Lung microvascular endothelial cell (primary cell): ENCODE measurements around the gene DDX3X. TPM values are rescaled to one million over a fixed set of nuclear protein-coding genes. Genes with fewer than 3 reads are reported as not detected.
A peak's percentile ranks its signal among the peaks of the same experiment; 100 is the strongest.
"Not testable (repeated sequence)": the region's sequence is repeated elsewhere in the genome, so short reads cannot be mapped to it uniquely, and the experiment has no call there.

ENCODE experiments used
- DNase-seq, 2 donors: peaks; one replicate each; pipeline versions ENCODE4 v3.0.0 to v3.0.0-alpha.2; 2010; ENCODE audit warnings: low read depth in 2 of 2
- total RNA-seq: library from RNA; depleted of rRNA; stranded (reverse); fragments of >200 nt; gene quantifications from 2 replicates; pipeline ENCODE4 v1.2.1, GENCODE V29; 2014

The DDX3X gene
- total RNA-seq = 233 and 239 TPM in 2 replicates

DNA sequence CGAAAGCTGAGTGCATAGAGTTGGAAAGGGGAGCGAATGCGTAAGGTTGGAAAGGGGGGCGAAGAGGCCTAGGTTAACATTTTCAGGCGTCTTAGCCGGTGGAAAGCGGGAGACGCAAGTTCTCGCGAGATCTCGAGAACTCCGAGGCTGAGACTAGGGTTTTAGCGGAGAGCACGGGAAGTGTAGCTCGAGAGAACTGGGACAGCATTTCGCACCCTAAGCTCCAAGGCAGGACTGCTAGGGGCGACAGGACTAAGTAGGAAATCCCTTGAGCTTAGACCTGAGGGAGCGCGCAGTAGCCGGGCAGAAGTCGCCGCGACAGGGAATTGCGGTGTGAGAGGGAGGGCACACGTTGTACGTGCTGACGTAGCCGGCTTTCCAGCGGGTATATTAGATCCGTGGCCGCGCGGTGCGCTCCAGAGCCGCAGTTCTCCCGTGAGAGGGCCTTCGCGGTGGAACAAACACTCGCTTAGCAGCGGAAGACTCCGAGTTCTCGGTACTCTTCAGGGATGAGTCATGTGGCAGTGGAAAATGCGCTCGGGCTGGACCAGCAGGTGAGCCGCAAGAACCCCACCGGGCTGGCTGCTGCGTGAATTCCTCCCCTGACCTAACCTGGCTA is at the start of gene DDX3X:
TSS of gene DDX3X (plus strand) at position 419 of the 619 bp plus-strand sequence. CDS start at position 510, 91 bp downstream.
- peak; percentile 90 to 96 for DNase-seq

DNA sequence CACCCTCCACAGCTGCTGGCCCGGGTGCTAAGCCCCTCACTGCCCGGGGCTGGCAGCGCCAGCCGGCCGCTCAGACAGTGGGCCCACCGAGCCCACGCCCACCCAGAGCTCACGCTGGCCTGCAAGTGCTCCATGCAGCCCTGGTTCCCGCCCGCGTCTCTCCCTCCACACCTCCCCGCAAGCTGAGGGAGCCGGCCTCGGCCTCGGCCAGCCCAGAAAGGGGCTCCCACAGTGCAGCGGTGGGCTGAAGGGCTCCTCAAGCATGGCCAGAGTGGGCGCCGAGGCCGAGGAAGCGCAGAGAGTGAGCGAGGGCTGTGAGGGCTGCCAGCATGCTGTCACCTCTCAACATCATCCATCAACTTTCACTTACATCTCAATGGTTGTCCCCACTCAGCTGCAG is 48.0 kb upstream of the DDX3X start:
- DNase-seq = not testable (repeated sequence)

DNA sequence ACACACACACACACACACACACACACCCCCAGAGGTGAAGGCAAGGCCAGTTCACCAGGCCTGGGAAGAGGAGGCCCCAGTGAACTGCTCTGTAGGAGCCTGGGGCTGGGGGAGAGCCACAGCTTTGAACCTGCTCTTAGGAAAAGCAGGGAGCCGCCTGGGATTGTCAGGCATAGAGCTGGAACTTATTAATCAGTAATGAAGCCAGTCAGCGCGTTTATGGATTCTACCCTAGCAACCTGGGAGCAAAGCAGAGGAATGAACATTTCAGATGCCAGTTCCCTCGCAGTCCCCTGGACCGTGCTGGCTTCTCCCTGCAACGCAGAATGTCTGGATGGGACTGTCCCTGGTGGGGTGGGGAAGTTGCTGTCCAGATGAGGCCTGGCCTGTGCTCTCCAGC is 45.3 kb upstream of the DDX3X start:
- DNase-seq = no peak

DNA sequence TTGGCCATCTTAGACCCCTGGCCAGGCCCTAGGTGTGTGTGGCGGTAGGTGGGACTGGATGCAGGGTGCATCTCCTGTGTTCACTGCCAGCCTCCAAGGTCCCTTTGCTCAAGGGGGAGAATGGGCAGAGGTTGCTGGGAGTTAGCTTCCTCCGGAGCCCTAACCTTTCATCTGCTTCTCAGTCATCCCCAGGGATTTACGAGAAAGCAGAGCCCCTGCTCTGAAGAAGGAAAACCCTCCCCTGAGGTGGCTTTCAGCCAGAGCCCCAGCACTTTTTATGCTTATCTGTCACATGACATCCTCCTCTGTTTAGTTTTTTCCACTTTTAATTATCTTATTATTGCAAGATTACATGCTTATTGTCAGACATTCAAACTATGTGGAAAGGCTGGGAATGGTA is 44.9 kb upstream of the DDX3X start:
- peak in 1 of 2 donors; percentile 21 for DNase-seq

DNA sequence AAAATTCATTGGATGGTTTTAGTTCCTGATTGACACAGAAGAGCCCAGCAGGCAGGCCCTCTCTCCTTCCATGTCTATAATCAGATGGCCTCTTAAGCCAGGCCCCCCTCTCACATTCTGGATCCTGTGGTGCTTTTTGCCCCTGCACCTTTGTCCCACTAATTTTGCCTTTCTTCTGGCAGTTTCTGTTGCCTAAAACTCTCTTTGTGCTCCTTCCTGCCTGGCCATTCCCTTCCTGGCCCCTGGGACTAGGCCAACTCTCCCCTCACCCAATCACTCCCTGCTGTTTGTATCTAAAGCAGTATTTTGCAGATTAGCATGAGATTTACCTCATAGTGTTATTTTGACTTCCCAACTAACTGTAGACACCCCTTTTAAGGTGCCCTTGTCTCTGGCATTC is 42.7 kb upstream of the DDX3X start:
- no peak for DNase-seq

DNA sequence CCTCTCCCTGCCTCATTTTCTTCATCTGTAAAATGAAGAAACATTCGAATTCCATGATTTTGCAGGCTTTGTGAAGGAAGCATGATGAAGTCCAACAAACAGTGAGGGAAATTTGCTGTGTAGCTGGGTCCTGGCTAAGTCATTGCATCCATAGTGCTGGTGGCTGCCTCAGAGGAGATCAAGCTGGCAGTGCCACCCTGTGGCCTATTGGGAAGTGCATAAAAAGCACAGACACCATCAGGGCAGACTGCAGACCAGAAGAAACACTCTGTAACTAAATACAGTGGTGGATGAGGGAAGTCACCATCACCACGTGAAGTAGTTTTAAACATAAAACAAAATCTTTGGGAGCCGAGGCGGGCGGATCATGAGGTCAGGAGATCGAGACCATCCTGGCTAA is 40.7 kb upstream of the DDX3X start:
- peak; percentile 16 to 33 for DNase-seq

DNA sequence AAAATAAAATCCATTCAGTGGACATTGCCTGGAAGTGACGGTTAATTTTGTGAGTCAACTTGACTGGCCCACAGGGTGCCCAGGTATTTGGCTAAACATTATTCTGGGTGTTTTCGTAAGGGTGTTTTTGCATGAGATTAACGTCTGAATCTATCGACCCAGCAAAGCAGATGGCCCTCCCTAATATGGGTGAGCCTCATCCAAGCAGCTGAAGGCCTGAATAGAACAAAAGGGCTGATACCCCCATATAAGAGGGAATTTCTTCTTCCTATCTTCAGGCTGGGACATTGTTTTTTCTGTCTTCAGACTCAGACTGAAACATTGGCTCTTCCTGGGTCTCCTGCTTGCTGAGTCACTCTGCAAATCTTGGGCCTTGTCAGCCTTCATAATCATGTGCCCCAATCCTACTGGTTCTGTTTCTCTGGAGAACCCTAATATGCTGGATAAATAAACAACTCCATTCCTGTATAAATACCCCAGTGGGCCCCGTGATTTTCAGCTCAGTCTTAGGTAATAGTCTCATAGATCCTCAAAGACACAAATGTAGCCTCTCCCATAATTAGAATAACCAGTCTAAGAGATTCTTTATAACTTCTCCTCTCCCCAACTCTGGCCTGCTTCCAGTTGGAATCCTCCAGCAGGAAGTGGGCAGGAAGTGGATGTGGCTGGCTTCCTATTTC is 33.1 kb upstream of the DDX3X start:
- DNase-seq = peak in 1 of 2 donors; percentile 44

DNA sequence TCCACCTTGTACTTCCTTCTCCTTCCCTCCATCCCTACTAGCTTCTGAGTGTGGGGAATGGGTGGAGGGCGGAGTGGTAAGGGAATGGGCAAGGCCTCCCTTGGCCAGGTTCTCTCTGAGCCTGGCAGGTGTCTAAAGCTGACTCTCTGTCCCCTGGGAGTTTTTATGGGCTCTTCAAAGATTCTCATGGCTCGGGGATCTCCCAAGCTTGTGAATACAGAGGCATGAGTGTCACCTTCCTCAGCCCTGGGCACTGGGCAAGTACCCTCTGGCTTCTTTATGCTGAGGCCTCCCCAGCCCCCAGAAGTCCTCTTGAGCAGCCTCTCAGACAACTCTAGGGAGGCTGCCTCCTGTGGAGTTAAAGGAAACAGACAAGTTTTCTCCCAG is 32.5 kb upstream of the DDX3X start:
- no peak for DNase-seq

DNA sequence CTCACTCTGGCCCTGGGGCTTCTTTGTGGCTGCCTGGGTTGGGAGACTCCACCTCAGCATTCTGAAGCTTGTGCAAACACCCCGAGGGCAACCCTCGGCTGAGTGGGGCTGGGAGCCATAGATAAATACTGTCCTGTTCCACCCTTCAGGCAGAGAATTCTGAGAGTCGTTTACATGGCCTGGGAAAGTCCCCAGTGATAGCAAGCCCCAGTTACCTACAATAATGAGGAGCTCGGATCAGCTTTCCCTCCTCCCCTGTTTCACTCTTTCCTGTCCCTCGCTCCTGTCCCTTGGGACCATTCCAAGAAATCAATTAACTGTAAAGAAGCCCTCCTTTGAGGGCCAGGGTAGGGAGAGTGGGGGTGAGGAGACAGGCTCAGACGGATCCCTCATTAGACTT is 31.6 kb upstream of the DDX3X start:
- no peak for DNase-seq

DNA sequence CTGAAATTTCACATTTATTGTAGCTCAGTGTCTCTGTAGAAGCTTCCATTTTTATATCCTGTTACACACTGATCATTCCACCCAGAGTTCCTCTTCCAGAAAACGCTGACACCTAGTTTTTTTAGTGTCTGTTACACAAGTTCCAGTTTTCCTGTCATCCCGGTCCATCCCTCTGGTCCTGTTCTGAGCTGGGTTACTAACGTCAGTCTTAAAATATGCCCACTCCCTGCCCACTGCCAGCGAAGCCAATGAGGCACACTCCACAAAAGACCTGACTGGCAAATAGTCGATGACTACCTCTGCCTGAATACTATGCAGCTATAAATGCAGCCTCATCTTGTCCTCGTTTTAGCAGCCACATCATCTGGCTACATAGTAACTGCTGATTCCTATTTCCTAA is 30.9 kb upstream of the DDX3X start:
- peak in 1 of 2 donors; percentile 30 for DNase-seq

DNA sequence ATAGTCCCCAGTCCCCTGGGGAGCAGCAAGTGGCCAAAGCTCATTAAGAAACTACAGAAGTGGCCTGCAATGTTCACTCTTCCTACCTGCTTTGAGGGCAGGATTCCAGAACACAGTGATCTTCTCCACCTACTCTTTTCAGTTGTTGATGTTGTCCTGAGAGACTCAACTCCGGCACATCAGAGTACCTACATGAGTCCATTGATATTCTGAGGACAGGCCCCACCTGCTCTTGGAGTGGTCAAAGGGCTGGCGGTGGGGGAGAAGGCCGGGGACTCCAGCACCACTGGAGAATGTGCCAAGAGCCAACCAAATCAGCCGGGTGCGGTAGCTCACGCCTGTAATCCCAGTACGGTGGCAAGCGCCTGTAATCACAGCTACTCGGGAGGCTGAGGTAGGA is 29.8 kb upstream of the DDX3X start:
- no peak for DNase-seq

DNA sequence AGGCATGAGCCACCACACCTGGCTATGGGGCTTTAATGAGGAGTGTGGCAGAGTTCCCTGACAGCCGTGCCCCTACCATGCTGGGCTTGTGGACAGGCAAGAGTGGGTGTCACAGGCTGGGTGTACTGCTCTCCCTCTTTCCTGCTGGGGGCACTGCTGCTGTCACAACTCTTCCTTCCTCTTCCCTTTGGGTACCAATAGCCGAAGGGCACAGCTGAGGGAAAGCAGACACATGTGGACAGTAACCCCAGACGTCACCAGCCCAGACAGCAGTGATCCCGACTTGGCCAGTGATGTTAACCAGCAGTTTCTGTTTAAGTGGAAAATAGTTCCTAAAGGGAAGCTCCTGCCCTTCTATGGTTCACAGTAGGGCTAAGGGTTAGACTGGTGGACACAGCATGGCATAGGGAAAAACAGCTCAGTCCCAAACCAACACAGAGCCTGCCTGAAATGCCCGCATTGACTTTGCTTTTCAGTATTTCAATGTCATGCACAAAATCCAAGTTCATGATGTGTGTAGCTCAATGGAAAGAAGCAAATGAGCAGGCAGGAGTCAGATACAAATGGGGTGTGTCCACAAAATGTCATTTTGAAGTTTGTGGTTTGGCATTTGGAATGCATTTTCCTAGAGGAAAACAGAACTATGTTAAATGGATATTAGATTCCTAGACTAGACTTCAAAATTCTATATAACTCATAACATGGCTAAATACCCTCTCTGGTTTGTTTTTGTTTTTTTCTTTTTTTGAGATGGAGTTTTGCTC is 24.9 kb upstream of the DDX3X start:
- DNase-seq = no peak

DNA sequence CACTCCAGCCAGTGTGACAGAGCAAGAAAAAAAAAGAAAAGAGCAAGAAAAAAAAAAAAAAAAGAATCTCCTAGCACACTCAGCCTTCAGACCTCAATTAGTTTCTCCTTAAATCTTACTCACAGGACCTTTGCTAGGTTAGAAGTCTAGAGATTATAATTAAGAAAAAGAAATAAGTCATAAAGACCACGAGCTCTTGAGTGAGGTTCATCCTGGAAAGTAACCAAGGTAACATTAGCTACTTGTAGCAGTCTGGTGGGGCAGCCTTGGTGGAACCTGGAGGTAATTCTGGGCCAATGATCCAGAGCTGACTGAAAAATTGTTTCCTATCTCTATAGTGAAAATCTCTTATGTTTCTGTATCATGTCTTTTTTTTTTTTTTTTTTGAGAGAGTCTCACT is 21.2 kb upstream of the DDX3X start:
- no peak for DNase-seq

DNA sequence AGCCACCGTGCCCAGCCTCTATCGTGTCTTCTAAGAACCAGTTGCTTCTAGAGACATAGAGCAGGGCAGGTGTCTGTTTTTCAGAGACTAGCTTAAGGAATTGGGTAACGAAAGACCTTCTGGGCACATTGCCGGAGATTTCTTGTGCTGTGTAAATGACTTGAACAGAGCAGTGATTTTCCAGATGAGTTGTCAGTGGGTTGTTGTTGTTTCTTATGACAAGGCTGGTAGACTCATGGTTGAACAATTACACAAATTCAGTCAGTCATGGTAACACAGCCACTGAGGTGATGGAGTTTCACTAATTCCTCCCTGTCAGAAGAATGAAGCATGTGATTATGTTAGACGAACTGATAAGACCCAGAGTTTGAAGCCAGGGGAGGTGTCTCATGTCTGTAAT is 20.5 kb upstream of the DDX3X start:
- DNase-seq = no peak

DNA sequence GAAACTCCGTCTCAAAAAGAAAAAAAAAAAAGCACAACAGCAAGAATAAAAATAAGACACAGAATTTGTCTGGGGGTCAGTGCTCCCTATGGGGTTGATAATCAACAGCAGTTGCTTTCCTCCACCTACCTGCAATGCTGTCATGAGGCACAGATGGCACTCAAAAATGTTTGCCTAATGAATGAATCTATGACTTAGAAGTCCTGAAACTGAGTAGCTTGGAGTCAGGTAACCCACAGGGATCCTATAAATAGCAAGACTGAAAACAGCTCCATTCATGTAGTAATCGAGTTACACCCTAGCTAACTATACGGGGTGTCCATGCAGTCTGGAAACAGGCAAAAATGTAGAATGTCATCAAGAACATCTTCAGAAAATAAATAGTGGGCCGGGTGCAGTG is 19.8 kb upstream of the DDX3X start:
- DNase-seq = no peak

DNA sequence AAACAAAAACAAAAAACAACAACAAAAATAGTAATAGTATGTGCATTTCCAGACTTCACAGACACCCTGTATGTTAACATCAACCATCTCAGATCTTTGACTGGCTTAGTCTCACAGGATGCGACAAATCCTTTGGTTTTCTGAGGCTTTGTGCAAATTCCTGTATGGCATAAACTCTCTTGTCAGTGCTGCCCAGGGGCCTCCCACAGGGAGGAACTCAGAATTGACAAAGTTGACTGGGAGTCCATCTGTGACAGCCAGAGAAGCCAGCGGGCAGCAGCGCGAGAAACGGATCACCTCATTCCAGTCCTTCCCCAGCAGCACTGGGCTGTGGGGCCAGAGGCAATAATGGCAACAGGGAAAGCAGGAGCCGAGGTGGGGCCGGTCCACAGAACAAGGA is 19.1 kb upstream of the DDX3X start:
- no peak for DNase-seq

DNA sequence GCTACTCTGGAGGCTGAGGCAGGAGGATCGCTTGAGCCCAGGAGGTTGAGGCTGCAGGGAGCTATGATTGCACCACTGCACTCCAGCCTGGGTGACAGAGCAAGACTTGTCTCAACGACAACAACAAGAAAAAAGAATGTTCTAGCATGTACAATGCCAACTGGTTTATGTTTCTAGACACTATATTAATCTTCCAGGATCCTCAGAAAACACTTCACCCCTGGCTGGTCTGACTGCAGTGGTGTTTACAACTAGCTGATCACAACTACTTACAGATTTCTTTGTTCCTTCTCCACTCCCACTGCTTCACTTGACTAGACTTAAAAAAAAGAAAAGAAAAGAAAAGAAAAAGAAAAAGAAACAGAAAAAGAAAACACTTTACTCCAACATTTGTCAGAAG is 17.7 kb upstream of the DDX3X start:
- not testable (repeated sequence) for DNase-seq

DNA sequence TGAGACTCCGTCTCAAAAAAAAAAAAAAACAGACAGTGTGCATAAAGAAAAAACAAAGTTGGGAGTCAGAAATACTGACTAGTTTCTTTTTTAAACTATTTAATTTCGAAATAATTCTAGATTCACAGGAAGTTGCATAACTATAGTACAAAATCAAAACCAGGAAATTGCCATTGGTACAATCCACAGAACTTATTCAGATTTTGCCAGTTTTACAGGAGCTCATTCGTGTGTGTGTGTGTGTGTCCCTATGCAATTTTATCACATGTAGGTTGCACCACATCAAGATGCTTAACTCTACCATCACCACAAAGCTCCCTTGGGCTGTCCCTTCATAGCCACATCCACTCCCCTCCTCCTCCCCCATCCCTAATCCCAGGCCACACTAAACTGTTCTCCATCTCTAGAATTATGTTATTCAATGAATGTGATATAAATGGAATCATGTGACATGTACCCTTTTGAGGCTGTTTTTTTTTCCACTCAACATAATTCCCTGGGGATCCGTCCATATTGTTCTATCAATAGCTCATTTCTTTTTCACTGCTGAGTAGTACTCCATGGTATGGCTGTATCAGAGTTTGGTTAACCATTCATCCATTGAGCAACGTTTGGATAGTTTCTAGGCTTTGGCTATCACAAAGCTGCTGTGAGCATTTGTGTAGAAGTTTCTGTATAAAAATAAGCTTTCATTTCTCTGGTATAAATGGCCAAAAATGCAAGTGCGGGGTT is 16.3 kb upstream of the DDX3X start:
- peak in 1 of 2 donors; percentile 45 for DNase-seq

DNA sequence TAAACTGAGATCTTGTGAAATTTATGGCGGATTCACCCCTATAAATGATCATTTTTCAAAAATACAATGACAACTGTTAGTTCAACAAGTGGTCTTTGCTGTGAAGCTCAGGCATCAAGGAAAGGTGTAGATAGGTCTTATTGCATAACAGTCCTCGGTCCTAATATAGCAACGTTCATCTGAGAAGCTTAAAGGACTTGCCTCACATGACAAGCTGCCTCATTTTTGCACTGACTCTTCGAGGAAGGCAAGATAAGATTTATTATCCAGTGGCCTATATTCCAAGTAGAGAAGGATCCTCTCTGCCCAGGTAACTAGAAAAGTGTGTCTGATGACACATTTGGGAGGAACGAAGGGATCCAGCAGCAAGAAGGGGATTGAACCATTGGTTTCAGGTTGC is 13.6 kb upstream of the DDX3X start:
- DNase-seq = no peak

DNA sequence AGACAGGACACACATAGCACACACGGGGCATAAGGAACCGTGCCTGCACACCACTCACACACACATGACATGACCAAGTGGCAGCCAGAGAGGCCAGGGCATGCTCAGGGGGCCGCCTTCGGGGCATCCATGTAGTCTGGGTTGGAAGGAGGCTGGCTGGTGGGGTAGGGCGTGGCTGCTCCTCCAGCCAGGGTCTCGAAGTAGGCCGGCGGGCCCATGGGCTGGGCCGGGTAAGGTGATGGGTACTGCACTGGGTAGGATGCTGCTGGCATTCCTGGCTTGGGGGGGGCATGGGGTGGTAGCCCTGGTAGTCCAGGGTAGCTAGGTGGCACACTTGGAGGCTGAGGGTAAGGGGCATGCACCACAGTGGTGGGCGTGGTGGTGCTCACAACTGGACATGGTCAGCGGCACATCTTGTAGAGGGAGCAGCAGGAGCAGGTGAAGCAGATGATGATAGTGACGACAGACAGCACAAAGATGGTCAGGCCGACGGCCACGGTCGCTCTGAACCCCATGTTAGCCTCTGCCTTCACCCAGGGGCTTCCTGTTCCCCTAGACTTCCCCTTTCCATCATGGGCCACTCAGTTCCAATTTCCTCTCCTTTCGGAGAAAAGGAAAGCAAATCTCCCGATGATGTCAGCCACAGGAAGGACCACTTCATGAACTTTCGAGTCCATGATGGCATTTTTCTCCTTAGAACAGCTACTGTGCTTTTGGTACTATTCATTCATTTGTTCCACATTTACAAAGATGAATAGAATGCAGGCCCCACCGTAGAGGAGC is 10.9 kb upstream of the DDX3X start:
- peak in 1 of 2 donors; percentile 12 for DNase-seq

DNA sequence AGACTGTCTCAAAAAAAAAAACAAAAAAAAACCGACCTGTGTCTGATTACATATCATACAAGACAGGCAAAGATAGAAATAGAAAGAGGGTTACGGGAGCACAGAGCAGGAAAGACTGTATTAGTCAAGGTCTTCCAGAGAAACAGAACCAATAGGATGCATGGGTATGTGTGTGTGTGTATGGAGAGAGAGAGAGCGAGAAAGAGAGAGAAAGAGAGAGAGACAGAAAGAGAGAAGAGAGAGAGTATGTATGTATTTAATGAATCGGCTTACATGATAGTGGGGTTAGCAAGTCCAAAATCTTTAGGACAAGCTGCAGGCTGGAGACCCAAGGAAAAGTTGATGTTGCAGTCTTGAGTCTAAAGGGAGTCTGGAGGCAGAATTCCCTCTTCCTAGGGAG is 7.5 kb upstream of the DDX3X start:
- no peak for DNase-seq
